Prostate gland (tissue), 2 donors: Measurements from ENCODE around the gene CD96.

ENCODE experiments used
- POLR2A ChIP-seq: fragments of 450-650 bp; IDR thresholded peaks from one replicate; pipeline ENCODE4 v1.6.1; 2016; ENCODE audit warnings: antibody characterized with exemption, mild to moderate bottlenecking
- TF ChIP-seq, protein P1 (sequence below), 4 experiments: fragments of 200-600 bp in 2 of 4; fragments of 450-650 bp in 2 of 4; sonication (generic) in 2 of 4; IDR thresholded peaks; 1 replicate in 3 of 4; 2 replicates in 1 of 4; pipeline ENCODE4 v1.5.1; 2016 to 2019; ENCODE audit warnings: antibody characterized with exemption in 4 of 4, mild to moderate bottlenecking in 2 of 4, moderate library complexity in 2 of 4

- TF ChIP-seq, protein P1, sequence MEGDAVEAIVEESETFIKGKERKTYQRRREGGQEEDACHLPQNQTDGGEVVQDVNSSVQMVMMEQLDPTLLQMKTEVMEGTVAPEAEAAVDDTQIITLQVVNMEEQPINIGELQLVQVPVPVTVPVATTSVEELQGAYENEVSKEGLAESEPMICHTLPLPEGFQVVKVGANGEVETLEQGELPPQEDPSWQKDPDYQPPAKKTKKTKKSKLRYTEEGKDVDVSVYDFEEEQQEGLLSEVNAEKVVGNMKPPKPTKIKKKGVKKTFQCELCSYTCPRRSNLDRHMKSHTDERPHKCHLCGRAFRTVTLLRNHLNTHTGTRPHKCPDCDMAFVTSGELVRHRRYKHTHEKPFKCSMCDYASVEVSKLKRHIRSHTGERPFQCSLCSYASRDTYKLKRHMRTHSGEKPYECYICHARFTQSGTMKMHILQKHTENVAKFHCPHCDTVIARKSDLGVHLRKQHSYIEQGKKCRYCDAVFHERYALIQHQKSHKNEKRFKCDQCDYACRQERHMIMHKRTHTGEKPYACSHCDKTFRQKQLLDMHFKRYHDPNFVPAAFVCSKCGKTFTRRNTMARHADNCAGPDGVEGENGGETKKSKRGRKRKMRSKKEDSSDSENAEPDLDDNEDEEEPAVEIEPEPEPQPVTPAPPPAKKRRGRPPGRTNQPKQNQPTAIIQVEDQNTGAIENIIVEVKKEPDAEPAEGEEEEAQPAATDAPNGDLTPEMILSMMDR (IDR thresholded peaks at IDR 0.05): no peak
- no peak for TF ChIP-seq POLR2A
Measured at GRCh38 chr3:111652492-111653180, 110.6 kb downstream of the CD96 start.
